A549 (cell line): Measurements from ENCODE around the gene TMEM222.

Source experiments
- EP300 ChIP-seq, 2 experiments: fragments of >200 bp; sonication (Bioruptor Twin); formaldehyde crosslinking; IDR thresholded peaks; 2 replicates in 1 of 2; 3 replicates in 1 of 2; pipeline ENCODE4 v1.6.1; 2016 to 2017
- HDAC2 ChIP-seq: fragments of 200-600 bp; sonication (generic); IDR thresholded peaks from 2 replicates; pipeline ENCODE4 v1.6.1; 2016

DNA sequence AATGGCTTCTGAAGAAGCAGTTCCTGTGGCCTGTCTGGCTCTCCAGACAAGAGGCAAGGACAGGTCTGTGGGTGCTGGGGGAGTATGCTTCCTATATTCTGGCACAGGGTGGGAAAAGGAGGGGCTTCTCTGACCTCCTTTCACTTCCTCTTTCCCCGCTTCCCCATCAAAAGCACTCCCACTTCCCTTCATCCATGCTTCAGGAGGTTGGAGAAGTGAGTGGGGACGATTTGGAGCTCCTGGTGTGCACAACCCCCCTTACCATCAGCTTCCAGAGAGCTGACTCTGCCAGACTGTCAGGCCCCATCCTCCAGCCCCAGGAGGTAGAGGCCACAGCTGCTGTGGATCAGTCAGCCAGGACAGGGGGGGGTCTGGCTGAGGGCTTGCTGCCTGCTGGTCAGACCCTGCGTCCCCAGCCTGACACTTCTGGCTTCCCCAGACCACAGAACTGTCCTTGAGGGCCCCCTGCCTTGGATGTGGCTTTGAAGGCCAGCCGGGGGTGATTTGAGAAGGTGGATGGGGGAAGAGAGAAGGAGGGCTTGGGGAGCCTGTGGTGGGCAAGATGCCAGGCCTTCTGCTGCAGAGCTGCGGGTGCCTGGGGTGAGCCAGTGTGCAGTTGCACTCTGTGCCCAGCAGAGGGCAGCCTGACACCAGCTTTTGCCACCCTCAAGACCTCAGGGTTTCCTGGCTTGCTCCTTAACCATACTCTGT is 21.5 kb upstream of the TMEM222 start:
- no peak for TF ChIP-seq EP300 (IDR thresholded peaks at IDR 0.05)
- no peak for TF ChIP-seq HDAC2
